ENCODE results near the gene LHX5.
"Not testable (repeated sequence)": the region's sequence is repeated elsewhere in the genome, so short reads cannot be mapped to it uniquely, and the experiment has no call there.

Gene LHX5

GRCh38 chr12:113471619-113472171 lies at the start of gene LHX5:
Gene LHX5, minus strand, starts transcription at chr12:113471871. Its CDS starts 373 bp downstream, at chr12:113471498.
- peak; percentile 8 for DNase-seq

- no peak for DNase-seq
Observed at GRCh38 chr12:113519464-113520307, 48.0 kb upstream of the LHX5 start.

- no peak for DNase-seq
Observed at GRCh38 chr12:113515082-113515856, 43.6 kb upstream of the LHX5 start.

GRCh38 chr12:113514602-113515001 lies 42.9 kb upstream of the LHX5 start:
- DNase-seq, result no peak

GRCh38 chr12:113512568-113512967 lies 40.9 kb upstream of the LHX5 start:
- no peak for DNase-seq

- DNase-seq, result no peak
Observed at GRCh38 chr12:113506867-113507266, 35.2 kb upstream of the LHX5 start.

GRCh38 chr12:113505941-113506340 lies 34.3 kb upstream of the LHX5 start:
- DNase-seq, result no peak

GRCh38 chr12:113504917-113505316 lies 33.2 kb upstream of the LHX5 start:
- no peak for DNase-seq

- no peak for DNase-seq
Observed at GRCh38 chr12:113500782-113501311, 29.2 kb upstream of the LHX5 start.

- DNase-seq, result no peak
Observed at GRCh38 chr12:113500306-113500675, 28.6 kb upstream of the LHX5 start.

- no peak for DNase-seq
Observed at GRCh38 chr12:113498490-113498889, 26.8 kb upstream of the LHX5 start.

- DNase-seq, result no peak
Observed at GRCh38 chr12:113497693-113498092, 26.0 kb upstream of the LHX5 start.

- not testable (repeated sequence) for DNase-seq
Observed at GRCh38 chr12:113495941-113496340, 24.3 kb upstream of the LHX5 start.

GRCh38 chr12:113488322-113488721 lies 16.7 kb upstream of the LHX5 start:
- no peak for DNase-seq

- DNase-seq, result no peak
Observed at GRCh38 chr12:113486722-113487121, 15.1 kb upstream of the LHX5 start.

- DNase-seq, result no peak
Observed at GRCh38 chr12:113485330-113485729, 13.7 kb upstream of the LHX5 start.

- no peak for DNase-seq
Observed at GRCh38 chr12:113482334-113482733, 10.7 kb upstream of the LHX5 start.

GRCh38 chr12:113480336-113480971 lies 8.8 kb upstream of the LHX5 start:
- DNase-seq, result no peak

- DNase-seq, result no peak
Observed at GRCh38 chr12:113479590-113480335, 8.1 kb upstream of the LHX5 start.

- DNase-seq, result no peak
Observed at GRCh38 chr12:113479216-113479589, 7.5 kb upstream of the LHX5 start.

GRCh38 chr12:113478351-113479011 lies 6.8 kb upstream of the LHX5 start:
- no peak for DNase-seq

GRCh38 chr12:113477842-113478215 lies 6.2 kb upstream of the LHX5 start:
- DNase-seq, result no peak

All from DMS79 (cell line).